ENCODE data around the gene RGR. TPM values are rescaled to one million over a fixed set of nuclear protein-coding genes. Genes with fewer than 3 reads are reported as not detected.

Gene RGR
- total RNA-seq, 1 donor from 2014 or later, result not detected

DNA sequence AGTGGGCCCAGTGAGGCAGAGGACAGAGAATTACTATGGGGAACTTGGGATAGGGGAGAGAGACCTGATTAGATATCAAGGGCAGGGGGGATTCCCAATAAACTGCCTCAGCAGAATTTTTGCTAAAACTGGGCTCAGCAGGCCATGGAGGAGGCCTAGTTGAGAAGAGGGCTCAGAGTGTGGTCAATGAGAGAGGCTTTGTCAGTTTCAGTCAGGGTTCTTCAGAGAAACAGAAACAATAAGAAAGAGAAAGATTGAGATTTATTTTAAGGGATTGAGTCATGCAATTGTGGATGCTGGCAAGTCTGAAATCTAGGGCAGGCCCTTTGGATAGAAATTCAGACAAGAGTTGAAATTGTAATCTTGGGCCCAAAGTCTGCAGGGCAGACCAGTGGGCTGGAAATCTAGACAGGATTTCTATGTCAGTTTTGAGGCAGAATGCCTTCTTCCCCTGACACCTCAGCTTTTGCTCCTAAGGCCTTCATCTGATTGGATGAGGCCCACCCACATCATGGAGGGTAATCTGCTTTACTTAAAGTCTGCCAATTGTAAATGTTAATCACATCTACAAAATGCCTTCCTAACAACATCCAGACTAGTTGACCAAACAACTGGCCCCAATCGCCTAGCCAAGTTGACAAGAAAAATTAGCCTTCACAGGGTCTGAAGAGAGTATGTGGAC lies 50.1 kb downstream of the RGR start:
- TF ChIP-seq, protein P1, sequence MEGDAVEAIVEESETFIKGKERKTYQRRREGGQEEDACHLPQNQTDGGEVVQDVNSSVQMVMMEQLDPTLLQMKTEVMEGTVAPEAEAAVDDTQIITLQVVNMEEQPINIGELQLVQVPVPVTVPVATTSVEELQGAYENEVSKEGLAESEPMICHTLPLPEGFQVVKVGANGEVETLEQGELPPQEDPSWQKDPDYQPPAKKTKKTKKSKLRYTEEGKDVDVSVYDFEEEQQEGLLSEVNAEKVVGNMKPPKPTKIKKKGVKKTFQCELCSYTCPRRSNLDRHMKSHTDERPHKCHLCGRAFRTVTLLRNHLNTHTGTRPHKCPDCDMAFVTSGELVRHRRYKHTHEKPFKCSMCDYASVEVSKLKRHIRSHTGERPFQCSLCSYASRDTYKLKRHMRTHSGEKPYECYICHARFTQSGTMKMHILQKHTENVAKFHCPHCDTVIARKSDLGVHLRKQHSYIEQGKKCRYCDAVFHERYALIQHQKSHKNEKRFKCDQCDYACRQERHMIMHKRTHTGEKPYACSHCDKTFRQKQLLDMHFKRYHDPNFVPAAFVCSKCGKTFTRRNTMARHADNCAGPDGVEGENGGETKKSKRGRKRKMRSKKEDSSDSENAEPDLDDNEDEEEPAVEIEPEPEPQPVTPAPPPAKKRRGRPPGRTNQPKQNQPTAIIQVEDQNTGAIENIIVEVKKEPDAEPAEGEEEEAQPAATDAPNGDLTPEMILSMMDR (IDR thresholded peaks at IDR 0.05; ENCODE audit: insufficient read depth, low read length, poor library complexity, severe bottlenecking), result no peak
- H3K36me3 ChIP-seq (ENCODE audit: control insufficient read depth, insufficient read depth, low read length), result no peaks in the 10 kb centered on the region
- H3K4me3 ChIP-seq (ENCODE audit: low read depth, low read length), result no peak overlapping the region
- H3K27me3 ChIP-seq (ENCODE audit: control insufficient read depth, insufficient read depth, low read length), result peaks cover 2% of the 10 kb centered on the region
- DNase-seq (ENCODE audit: low read depth), result no peak

DNA sequence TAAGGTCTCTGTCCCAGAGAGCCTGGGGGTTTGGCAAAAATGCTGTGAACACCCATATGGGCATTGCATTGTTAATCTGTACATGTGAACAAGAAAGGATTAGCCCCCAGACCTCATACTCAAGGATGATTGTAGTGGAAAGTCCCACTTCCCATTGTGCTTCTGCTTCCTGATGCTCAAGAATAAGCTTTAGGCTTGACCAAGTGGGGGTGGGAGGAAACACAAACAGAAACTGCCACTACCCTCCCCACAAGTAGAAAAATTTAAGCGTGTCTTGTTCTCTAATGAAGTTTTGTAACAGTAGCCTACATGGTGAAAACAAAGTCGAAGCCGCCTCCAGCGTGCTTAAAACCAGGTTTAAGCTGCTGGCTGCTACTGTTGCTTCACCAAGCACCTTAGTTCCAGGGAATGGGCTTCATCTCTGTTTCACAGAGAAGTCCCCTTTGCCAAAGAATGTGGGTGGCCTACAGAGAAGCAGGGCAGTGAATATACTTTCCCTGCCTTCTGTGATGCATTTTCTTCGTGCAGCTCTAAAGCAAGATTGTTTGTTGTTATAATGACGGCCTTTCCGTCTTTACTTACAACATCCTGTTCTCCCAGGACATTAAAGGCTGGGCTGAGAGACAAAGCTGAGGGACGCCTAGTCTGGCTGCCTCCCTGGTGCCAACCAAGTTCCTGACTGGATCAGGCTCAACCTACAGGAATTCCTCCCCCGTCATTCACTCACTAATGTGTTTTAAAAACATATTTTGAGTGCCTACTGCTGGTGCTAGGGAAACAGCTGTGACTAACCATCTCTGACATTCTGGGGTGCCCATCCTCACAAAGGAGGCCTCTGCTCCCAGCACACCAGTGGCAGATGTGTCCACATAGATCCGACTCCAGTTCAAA lies 51.5 kb downstream of the RGR start:
- Histone ChIP-seq H3K36me3 (ENCODE audit: control insufficient read depth, insufficient read depth, low read length) (no peaks in the 10 kb centered on the region), H3K4me3 (ENCODE audit: low read depth, low read length) (no peak overlapping the region), H3K27me3 (ENCODE audit: control insufficient read depth, insufficient read depth, low read length) (peaks cover 2% of the 10 kb centered on the region)
- no peak for DNase-seq (ENCODE audit: low read depth)
- TF ChIP-seq, protein P1 (IDR thresholded peaks at IDR 0.05; ENCODE audit: insufficient read depth, low read length, poor library complexity, severe bottlenecking), result no peak

DNA sequence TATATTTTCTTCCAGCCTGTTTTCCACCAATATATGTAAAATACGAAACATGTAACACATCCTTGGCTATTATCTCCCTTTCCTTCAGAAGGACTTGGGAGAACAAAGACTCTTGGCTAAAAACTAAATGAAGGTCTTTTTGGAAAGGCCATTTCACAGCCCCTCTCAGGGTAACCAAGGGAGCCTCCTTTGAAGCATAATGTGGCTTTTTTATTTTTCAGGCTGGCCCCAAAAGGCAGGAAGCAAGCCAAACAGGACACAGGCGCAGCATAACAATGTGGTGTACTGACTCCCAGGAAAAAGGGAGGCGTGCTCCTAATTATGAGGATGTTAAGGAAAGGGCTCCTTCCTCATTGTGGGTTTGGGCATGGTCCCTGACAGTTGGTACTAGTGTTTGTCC lies 53.2 kb downstream of the RGR start:
- Histone ChIP-seq H3K36me3 (ENCODE audit: control insufficient read depth, insufficient read depth, low read length) (no peaks in the 10 kb centered on the region), H3K4me3 (ENCODE audit: low read depth, low read length) (no peak overlapping the region), H3K27me3 (ENCODE audit: control insufficient read depth, insufficient read depth, low read length) (peaks cover 2% of the 10 kb centered on the region)
- TF ChIP-seq, protein P1 (IDR thresholded peaks at IDR 0.05; ENCODE audit: insufficient read depth, low read length, poor library complexity, severe bottlenecking), result no peak
- DNase-seq (ENCODE audit: low read depth), result no peak

DNA sequence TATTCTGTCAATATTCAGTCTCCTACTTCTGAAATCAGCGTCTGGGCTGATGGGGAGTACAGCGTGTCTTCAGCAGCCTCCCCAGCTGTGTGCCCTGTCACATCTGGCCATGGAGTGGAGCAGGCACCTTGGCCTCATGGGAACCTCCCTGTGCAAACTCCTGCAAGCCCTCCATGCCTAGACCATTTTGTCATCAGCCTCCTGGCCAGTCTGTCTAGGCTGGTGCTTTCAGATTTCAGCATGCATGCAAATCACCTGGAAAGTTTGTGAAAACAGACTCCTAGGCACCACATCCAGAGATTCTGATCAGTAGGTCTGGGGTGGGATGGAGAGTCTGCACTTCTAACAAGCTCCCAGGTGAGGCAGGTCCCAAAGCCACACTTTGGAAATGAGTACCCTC lies 57.4 kb downstream of the RGR start:
- H3K36me3 ChIP-seq (ENCODE audit: control insufficient read depth, insufficient read depth, low read length), result no peaks in the 10 kb centered on the region
- DNase-seq (ENCODE audit: low read depth), result no peak
- H3K27me3 ChIP-seq (ENCODE audit: control insufficient read depth, insufficient read depth, low read length), result peaks cover 2% of the 10 kb centered on the region
- H3K4me3 ChIP-seq (ENCODE audit: low read depth, low read length), result no peak overlapping the region
- TF ChIP-seq, protein P1 (IDR thresholded peaks at IDR 0.05; ENCODE audit: insufficient read depth, low read length, poor library complexity, severe bottlenecking), result no peak

DNA sequence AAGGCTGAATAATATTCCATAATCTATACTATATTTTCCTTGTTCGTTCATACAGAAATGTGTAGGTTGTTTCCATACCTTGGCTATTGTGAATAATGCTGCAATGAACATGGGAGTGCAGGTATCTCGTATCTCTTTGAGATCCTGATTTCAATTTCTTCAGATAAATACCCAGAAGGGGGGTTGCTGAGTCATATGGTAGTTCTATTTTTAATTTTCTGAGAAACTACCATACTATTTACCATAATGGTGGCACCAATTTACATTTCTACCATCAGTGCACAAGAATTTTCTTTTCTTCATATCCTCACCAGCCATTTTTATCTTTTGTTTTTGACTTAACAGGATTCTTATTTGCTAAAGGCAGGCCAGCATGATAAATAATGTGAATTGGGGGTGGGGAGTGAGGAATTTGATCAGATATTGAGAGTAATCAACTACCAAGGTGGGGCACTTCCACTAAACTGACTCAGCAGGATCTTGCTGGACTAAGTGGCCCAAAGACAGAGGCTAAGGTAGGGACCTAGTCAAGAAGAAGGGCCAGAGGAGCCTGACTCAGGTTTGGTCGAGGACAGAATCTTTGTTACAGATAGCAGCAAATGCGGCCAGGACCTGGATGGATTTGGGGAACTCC lies 62.0 kb downstream of the RGR start:
- H3K4me3 ChIP-seq (ENCODE audit: low read depth, low read length), result no peak overlapping the region
- no peaks in the 10 kb centered on the region for H3K36me3 ChIP-seq (ENCODE audit: control insufficient read depth, insufficient read depth, low read length)
- no peak for DNase-seq (ENCODE audit: low read depth)
- TF ChIP-seq, protein P1 (IDR thresholded peaks at IDR 0.05; ENCODE audit: insufficient read depth, low read length, poor library complexity, severe bottlenecking), result no peak
- no peaks in the 10 kb centered on the region for H3K27me3 ChIP-seq (ENCODE audit: control insufficient read depth, insufficient read depth, low read length)
